Hepatocyte (in vitro differentiated cells): Measurements from ENCODE around the gene NOC4L.

Source experiments
- EZH2 ChIP-seq: fragments of 200-600 bp; sonication (generic); IDR thresholded peaks from 2 replicates; pipeline ENCODE4 v1.6.1; 2016; ENCODE audit warnings: antibody characterized with exemption, mild to moderate bottlenecking, borderline replicate concordance
- EZH2phosphoT487 ChIP-seq: fragments of 200-600 bp; sonication (generic); IDR thresholded peaks from one replicate; pipeline ENCODE4 v1.6.1; 2018; ENCODE audit warnings: antibody characterized with exemption, mild to moderate bottlenecking, low read depth, moderate library complexity; ENCODE audit not compliant: unreplicated experiment, severe bottlenecking
- TF ChIP-seq, protein P1 (sequence below): fragments of 200-600 bp; sonication (generic); IDR thresholded peaks from 2 replicates; pipeline ENCODE4 v1.5.1; 2016; ENCODE audit warnings: antibody characterized with exemption, mild to moderate bottlenecking; ENCODE audit not compliant: poor library complexity

DNA sequence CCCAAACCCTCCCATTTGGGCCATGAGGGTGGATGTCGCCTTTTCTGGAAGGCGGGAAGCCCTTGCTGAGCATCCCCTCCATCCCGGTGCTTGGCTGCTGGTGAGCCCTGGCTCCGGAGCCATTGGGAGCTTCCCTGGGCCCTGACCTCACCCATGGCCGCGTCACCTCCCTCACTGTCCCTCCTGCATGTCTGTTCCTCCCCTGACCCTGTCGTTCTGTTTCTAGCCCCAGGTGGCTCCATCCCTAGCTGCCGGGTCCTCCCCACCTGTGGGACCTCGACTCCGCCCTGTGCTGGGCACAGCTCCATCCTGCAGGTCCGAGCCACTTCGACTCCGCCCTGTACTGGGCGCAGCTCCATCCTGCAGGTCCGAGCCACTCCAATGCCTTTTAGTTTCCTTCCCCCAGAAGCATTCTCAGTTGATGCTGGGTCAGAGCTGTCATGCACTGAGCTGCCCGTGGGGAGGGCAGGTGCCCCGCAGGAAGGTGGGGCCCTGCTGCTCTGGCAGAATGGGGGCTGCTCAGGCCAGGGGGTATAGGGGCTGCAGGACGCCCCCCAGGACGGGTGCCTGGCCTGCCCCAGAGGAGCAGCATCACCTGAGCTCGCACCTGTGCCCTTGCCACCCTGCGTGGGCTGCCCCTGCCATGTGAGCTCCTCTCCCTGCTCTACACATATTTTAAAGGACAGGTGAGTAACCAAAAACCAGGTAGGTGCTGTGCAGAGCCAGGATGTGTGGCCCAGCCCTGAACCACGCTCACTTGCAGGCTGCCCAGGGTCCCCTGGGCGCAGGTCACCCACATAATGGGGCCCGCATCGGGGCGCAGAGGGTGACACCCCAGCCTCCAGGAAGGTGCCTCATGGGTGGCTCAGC, 19.0 kb downstream of the NOC4L start:
- TF ChIP-seq EZH2 (no peak), EZH2phosphoT487 (no peak)
- TF ChIP-seq, protein P1, sequence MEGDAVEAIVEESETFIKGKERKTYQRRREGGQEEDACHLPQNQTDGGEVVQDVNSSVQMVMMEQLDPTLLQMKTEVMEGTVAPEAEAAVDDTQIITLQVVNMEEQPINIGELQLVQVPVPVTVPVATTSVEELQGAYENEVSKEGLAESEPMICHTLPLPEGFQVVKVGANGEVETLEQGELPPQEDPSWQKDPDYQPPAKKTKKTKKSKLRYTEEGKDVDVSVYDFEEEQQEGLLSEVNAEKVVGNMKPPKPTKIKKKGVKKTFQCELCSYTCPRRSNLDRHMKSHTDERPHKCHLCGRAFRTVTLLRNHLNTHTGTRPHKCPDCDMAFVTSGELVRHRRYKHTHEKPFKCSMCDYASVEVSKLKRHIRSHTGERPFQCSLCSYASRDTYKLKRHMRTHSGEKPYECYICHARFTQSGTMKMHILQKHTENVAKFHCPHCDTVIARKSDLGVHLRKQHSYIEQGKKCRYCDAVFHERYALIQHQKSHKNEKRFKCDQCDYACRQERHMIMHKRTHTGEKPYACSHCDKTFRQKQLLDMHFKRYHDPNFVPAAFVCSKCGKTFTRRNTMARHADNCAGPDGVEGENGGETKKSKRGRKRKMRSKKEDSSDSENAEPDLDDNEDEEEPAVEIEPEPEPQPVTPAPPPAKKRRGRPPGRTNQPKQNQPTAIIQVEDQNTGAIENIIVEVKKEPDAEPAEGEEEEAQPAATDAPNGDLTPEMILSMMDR, result no peak
